Brain microvascular endothelial cell (primary cell): ENCODE measurements around the gene GASK1B.

Experiments
- DNase-seq: peaks from one replicate; pipeline ENCODE4 v3.0.0-alpha.2; 2020
- H3K27ac ChIP-seq: fragments of 250-450 bp; sonication (Bioruptor Pico); 2 replicates; pipeline ENCODE4 v1.5.1; 2020; ENCODE audit warnings: mild to moderate bottlenecking, moderate library complexity
- H3K27me3 ChIP-seq: fragments of 250-450 bp; sonication (Bioruptor Pico); replicated peaks from 2 replicates; pipeline ENCODE4 v1.5.1; 2020; ENCODE audit warnings: mild to moderate bottlenecking
- H3K36me3 ChIP-seq: fragments of 250-450 bp; sonication (Bioruptor Pico); replicated peaks from 2 replicates; pipeline ENCODE4 v1.5.1; 2020; ENCODE audit warnings: mild to moderate bottlenecking
- H3K4me3 ChIP-seq: 2 replicates; pipeline ENCODE4 v1.5.1; 2011; ENCODE audit warnings: low read depth, mild to moderate bottlenecking, control low read depth, low read length, moderate library complexity
- CTCF ChIP-seq: IDR thresholded peaks from 2 replicates; pipeline ENCODE4 v1.5.1; 2011; ENCODE audit warnings: low read depth, mild to moderate bottlenecking, moderate library complexity, low read length, control low read depth, inconsistent platforms; ENCODE audit errors: missing control alignments
- in situ Hi-C: cut with HindIII; loops from 2 replicates; pipeline ENCODE4 v1.10.0; 2017; ENCODE audit warnings: low sequenced_read_pairs, low pct_ligation_motif_present

Gene GASK1B

DNA sequence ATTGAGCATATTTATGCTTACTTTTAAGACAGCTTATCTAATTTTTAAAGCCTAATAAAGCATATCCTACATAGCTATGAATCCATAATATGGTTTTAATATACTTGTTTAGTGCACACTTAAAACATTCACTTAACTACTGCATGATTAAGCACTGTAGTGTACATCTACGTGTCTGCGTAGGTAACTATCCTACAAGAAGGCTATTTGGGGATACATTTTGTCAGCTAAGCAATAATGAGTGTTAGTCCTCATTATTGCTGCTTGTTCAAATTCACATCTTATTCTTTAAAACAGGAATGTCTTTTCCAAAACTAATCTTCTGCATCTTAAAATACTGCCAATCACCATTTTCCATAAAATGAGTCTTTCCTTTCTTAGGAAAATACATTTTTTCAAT, 38.6 kb downstream of the GASK1B start:
- in situ Hi-C loops, result no loop called here
- Histone ChIP-seq H3K36me3 (no peaks in the 10 kb centered on the region), H3K27ac (no peak overlapping the region)

GRCh38 chr4:158133551-158133950, 39.3 kb downstream of the GASK1B start:
- in situ Hi-C loops, result no loop called here
- Histone ChIP-seq H3K36me3 (no peaks in the 10 kb centered on the region), H3K27me3 (no peaks in the 10 kb centered on the region), H3K4me3 (no peak overlapping the region), H3K27ac (no peak overlapping the region)
- no peak for DNase-seq
- TF ChIP-seq CTCF, result no peak

More for the DNA sequence above, 38.6 kb downstream of the GASK1B start:
- Histone ChIP-seq H3K27me3 (no peaks in the 10 kb centered on the region), H3K4me3 (no peak overlapping the region)
- no peak for DNase-seq
- TF ChIP-seq CTCF, result no peak

DNA sequence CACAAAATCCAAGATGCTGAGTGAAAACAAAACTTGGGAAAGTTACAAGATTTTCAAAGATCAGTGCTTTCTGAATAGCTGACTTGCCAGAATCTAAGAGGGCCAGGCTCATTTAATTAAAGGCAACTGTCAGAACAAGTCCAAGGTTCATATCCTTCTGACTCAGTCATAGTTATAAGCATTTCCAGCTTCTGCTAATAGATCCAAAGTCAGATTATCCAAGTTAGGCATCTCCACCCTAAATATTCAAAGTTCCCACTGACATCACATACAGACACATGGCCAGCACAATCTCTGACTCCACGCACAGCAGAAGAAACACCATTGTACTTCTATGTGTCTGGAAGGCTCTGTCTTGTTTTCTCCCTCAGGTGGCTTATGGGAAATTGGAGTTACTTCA, 41.8 kb downstream of the GASK1B start:
- H3K27ac ChIP-seq, result no peak overlapping the region
- in situ Hi-C loops, result no loop called here
- no peak overlapping the region for H3K4me3 ChIP-seq
- no peak for DNase-seq
- no peaks in the 10 kb centered on the region for H3K36me3 ChIP-seq
- no peak for TF ChIP-seq CTCF
- no peaks in the 10 kb centered on the region for H3K27me3 ChIP-seq

GRCh38 chr4:158130204-158130603, 42.6 kb downstream of the GASK1B start:
- H3K27ac ChIP-seq, result no peak overlapping the region
- no peaks in the 10 kb centered on the region for H3K36me3 ChIP-seq
- H3K4me3 ChIP-seq, result no peak overlapping the region
- TF ChIP-seq CTCF, result no peak
- no peaks in the 10 kb centered on the region for H3K27me3 ChIP-seq
- DNase-seq, result no peak
- in situ Hi-C loops, result no loop called here

DNA sequence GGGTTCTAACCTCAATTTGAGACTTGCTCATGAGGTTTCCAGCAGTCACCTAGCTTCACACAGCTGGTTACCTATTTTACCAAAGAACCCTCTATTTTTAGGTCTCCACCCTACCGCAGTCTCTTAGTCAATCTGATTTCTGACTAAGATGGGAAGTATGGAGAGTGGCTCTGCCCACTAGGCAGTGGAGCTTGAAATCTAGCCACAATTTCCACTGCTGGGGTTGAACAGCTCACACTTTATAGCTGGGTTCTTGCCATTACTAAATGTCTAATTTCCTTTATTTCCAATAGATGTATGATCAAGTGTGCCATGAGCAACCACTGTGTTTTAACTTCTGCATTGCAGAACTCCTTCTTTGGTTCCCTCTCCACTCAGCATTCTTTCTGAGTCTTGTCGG, 43.1 kb downstream of the GASK1B start:
- no peak overlapping the region for H3K4me3 ChIP-seq
- no peaks in the 10 kb centered on the region for H3K27me3 ChIP-seq
- H3K27ac ChIP-seq, result no peak overlapping the region
- TF ChIP-seq CTCF, result no peak
- DNase-seq, result no peak
- in situ Hi-C loops, result no loop called here
- H3K36me3 ChIP-seq, result no peaks in the 10 kb centered on the region

- no peak for TF ChIP-seq CTCF
- no peak for DNase-seq
- Histone ChIP-seq H3K27ac (no peak overlapping the region), H3K4me3 (no peak overlapping the region), H3K36me3 (no peaks in the 10 kb centered on the region), H3K27me3 (no peaks in the 10 kb centered on the region)
- in situ Hi-C loops, result no loop called here
These were observed 44.3 kb downstream of the GASK1B start for GRCh38 chr4:158128540-158128939.
